Measurements from ENCODE around the gene USP20. TPM values are rescaled to one million over a fixed set of nuclear protein-coding genes. Genes with fewer than 3 reads are reported as not detected.

USP20 gene
- total RNA-seq, 3 donors from 2014 or later (not counting 1 experiment from before 2014, with no cell fraction given): 66.8 to 86.1 (median 80.3) TPM

- peaks cover 8% of the 10 kb centered on the region for H3K36me3 Mint-ChIP-seq
- Histone ChIP-seq H3K36me3 (ENCODE audit: control insufficient read depth, insufficient read depth, low read length) (peaks cover 66% of the 10 kb centered on the region), H3K4me3 (ENCODE audit: low read length) (no peak overlapping the region), H3K9me3 (ENCODE audit: control insufficient read depth, insufficient read depth, low read length) (no peaks in the 10 kb centered on the region), H3K27ac (ENCODE audit: low read length) (no peak overlapping the region), H3K27me3 (ENCODE audit: control insufficient read depth, insufficient read depth, low read length) (no peaks in the 10 kb centered on the region), H3K4me1 (ENCODE audit: control insufficient read depth, insufficient read depth, low read length) (no peaks in the 10 kb centered on the region)
- H3K9me3 Mint-ChIP-seq: no peaks in the 10 kb centered on the region
- no peak overlapping the region for H3K27ac Mint-ChIP-seq
- intact Hi-C loops (cut with micrococcal nuclease): no loop called here
- no peaks in the 10 kb centered on the region for H3K27me3 Mint-ChIP-seq (ENCODE audit: low read depth in 2 of 2)
- peaks cover 18 to 19% of the 10 kb centered on the region in 2 donors for H3K4me1 Mint-ChIP-seq
- DNase-seq (no peak), ATAC-seq (no peak)
- 96% methylated on average over 11 of the region's 11 CpGs for WGBS (ENCODE audit: insufficient coverage)
- TF ChIP-seq CTCF (IDR thresholded peaks at IDR 0.05): no peak
- H3K4me3 Mint-ChIP-seq: no peak overlapping the region
Observed at GRCh38 chr9:129815278-129815677, 20.0 kb upstream of the USP20 start.

GRCh38 chr9:129816501-129817435 lies 18.5 kb upstream of the USP20 start:
- Mint-ChIP-seq H3K4me1 (peaks cover 15 to 18% of the 10 kb centered on the region in 2 donors), H3K9me3 (no peaks in the 10 kb centered on the region), H3K27me3 (ENCODE audit: low read depth in 2 of 2) (no peaks in the 10 kb centered on the region), H3K4me3 (no peak overlapping the region), H3K27ac (peak overlapping the region in 1 of 2 donors; percentile 31), H3K36me3 (peaks cover 8% of the 10 kb centered on the region)
- WGBS (ENCODE audit: insufficient coverage): 90% methylated on average over 14 of the region's 14 CpGs
- H3K36me3 ChIP-seq (ENCODE audit: control insufficient read depth, insufficient read depth, low read length): peaks cover 68% of the 10 kb centered on the region
- H3K9me3 ChIP-seq (ENCODE audit: control insufficient read depth, insufficient read depth, low read length): no peaks in the 10 kb centered on the region
- ATAC-seq (peak in 1 of 3 donors; percentile 68), DNase-seq (no peak)
- no peaks in the 10 kb centered on the region for H3K4me1 ChIP-seq (ENCODE audit: control insufficient read depth, insufficient read depth, low read length)
- no peak overlapping the region for H3K27ac ChIP-seq (ENCODE audit: low read length)
- intact Hi-C loops (cut with micrococcal nuclease): no loop called here
- no peaks in the 10 kb centered on the region for H3K27me3 ChIP-seq (ENCODE audit: control insufficient read depth, insufficient read depth, low read length)
- H3K4me3 ChIP-seq (ENCODE audit: low read length): no peak overlapping the region
- TF ChIP-seq CTCF (IDR thresholded peaks at IDR 0.05): no peak

GRCh38 chr9:129822898-129823541 lies 12.2 kb upstream of the USP20 start:
- Mint-ChIP-seq H3K36me3 (no peaks in the 10 kb centered on the region), H3K9me3 (no peaks in the 10 kb centered on the region), H3K4me1 (peaks cover 19% of the 10 kb centered on the region in 2 donors), H3K27me3 (ENCODE audit: low read depth in 2 of 2) (no peaks in the 10 kb centered on the region), H3K27ac (peak overlapping the region; percentile 83 to 87), H3K4me3 (peak overlapping the region; percentile 89)
- Histone ChIP-seq H3K27me3 (ENCODE audit: control insufficient read depth, insufficient read depth, low read length) (no peaks in the 10 kb centered on the region), H3K36me3 (ENCODE audit: control insufficient read depth, insufficient read depth, low read length) (peaks cover 41% of the 10 kb centered on the region), H3K4me1 (ENCODE audit: control insufficient read depth, insufficient read depth, low read length) (peaks cover 13% of the 10 kb centered on the region), H3K27ac (ENCODE audit: low read length) (peak overlapping the region; percentile 17), H3K9me3 (ENCODE audit: control insufficient read depth, insufficient read depth, low read length) (no peaks in the 10 kb centered on the region), H3K4me3 (ENCODE audit: low read length) (peak overlapping the region; percentile 29)
- ATAC-seq (peak; percentile 22 to 51 (median 39)), DNase-seq (peak; percentile 26 to 58)
- intact Hi-C loops (cut with micrococcal nuclease): loop anchor here (5.0 to 10.0 kb wide), 2 partner anchors 64 to 222 kb away; partner anchors contain the start of gene FNBP1
- TF ChIP-seq CTCF (IDR thresholded peaks at IDR 0.05): no peak
- WGBS (ENCODE audit: insufficient coverage): 19% methylated on average over 25 of the region's 26 CpGs

Measured in natural killer cell (primary cell).